Measurements from ENCODE around the gene OR10A6. TPM values are rescaled to one million over a fixed set of nuclear protein-coding genes. Genes with fewer than 3 reads are reported as not detected.

OR10A6 gene
- total RNA-seq, 1 donor from 2014 or later: not detected

GRCh38 chr11:7964873-7965272, 33.8 kb upstream of the OR10A6 start:
- H3K4me1 ChIP-seq: no peaks in the 10 kb centered on the region
- H3K27me3 ChIP-seq (ENCODE audit: low read depth): no peaks in the 10 kb centered on the region
- DNase-seq (no peak), ATAC-seq (no peak)
- no peak overlapping the region for H3K4me3 ChIP-seq
- H3K27ac ChIP-seq: no peak overlapping the region
- TF ChIP-seq CTCF (IDR thresholded peaks at IDR 0.05): no peak
- H3K36me3 ChIP-seq: no peaks in the 10 kb centered on the region
- H3K9me3 ChIP-seq: no peaks in the 10 kb centered on the region
- intact Hi-C loops (cut with DNase I): no loop called here

- intact Hi-C loops (cut with DNase I): no loop called here
- Histone ChIP-seq H3K4me3 (no peak overlapping the region), H3K27ac (no peak overlapping the region), H3K4me1 (no peaks in the 10 kb centered on the region), H3K9me3 (no peaks in the 10 kb centered on the region), H3K36me3 (no peaks in the 10 kb centered on the region), H3K27me3 (ENCODE audit: low read depth) (no peaks in the 10 kb centered on the region)
- no peak for TF ChIP-seq CTCF (IDR thresholded peaks at IDR 0.05)
- ATAC-seq: no peak
- no peak for DNase-seq
Observed at GRCh38 chr11:7964261-7964660, 33.2 kb upstream of the OR10A6 start.

GRCh38 chr11:7955191-7955590, 24.1 kb upstream of the OR10A6 start:
- H3K4me1 ChIP-seq: no peaks in the 10 kb centered on the region
- peaks cover 6% of the 10 kb centered on the region for H3K9me3 ChIP-seq
- no peak overlapping the region for H3K4me3 ChIP-seq
- no peak for TF ChIP-seq CTCF (IDR thresholded peaks at IDR 0.05)
- no peak overlapping the region for H3K27ac ChIP-seq
- intact Hi-C loops (cut with DNase I): no loop called here
- H3K36me3 ChIP-seq: no peaks in the 10 kb centered on the region
- DNase-seq: no peak
- no peak for ATAC-seq
- H3K27me3 ChIP-seq (ENCODE audit: low read depth): no peaks in the 10 kb centered on the region

GRCh38 chr11:7949934-7950333, 18.9 kb upstream of the OR10A6 start:
- intact Hi-C loops (cut with DNase I): no loop called here
- H3K9me3 ChIP-seq: no peaks in the 10 kb centered on the region
- H3K27me3 ChIP-seq (ENCODE audit: low read depth): no peaks in the 10 kb centered on the region
- no peak for TF ChIP-seq CTCF (IDR thresholded peaks at IDR 0.05)
- H3K4me1 ChIP-seq: no peaks in the 10 kb centered on the region
- H3K27ac ChIP-seq: no peak overlapping the region
- ATAC-seq (no peak), DNase-seq (no peak)
- H3K4me3 ChIP-seq: no peak overlapping the region
- no peaks in the 10 kb centered on the region for H3K36me3 ChIP-seq

GRCh38 chr11:7944123-7944522, 13.1 kb upstream of the OR10A6 start:
- TF ChIP-seq CTCF (IDR thresholded peaks at IDR 0.05): no peak
- H3K9me3 ChIP-seq: peaks cover 21% of the 10 kb centered on the region
- no peak overlapping the region for H3K27ac ChIP-seq
- ATAC-seq (no peak), DNase-seq (no peak)
- no peaks in the 10 kb centered on the region for H3K4me1 ChIP-seq
- no peak overlapping the region for H3K4me3 ChIP-seq
- no peaks in the 10 kb centered on the region for H3K27me3 ChIP-seq (ENCODE audit: low read depth)
- no peaks in the 10 kb centered on the region for H3K36me3 ChIP-seq
- intact Hi-C loops (cut with DNase I): no loop called here

- Histone ChIP-seq H3K9me3 (peaks cover 21% of the 10 kb centered on the region), H3K4me1 (no peaks in the 10 kb centered on the region), H3K4me3 (no peak within 1 kb of the TSS), H3K36me3 (no peaks in the 10 kb centered on the region), H3K27me3 (ENCODE audit: low read depth) (no peaks in the 10 kb centered on the region), H3K27ac (no peak within 1 kb of the TSS)
- intact Hi-C loops (cut with DNase I): no loop called here
- TF ChIP-seq CTCF (IDR thresholded peaks at IDR 0.05): no peak
- no peak for ATAC-seq
- DNase-seq: no peak
Observed at GRCh38 chr11:7941608-7942007, 10.5 kb upstream of the OR10A6 start, which contains the start of gene OR10A3. Gene OR10A3 (minus strand): TSS chr11:7941708. CDS start chr11:7939520, 2,188 bp downstream.
